Memory B cell (primary cell): ENCODE data around the gene FBXO27.
"Not testable (repeated sequence)": the region's sequence is repeated elsewhere in the genome, so short reads cannot be mapped to it uniquely, and the experiment has no call there.

Experiments
- ATAC-seq: fragments of 150-1000 bp; cut with Tn5 transposase; 2 replicates; pipeline ENCODE4 v1.10.0; 2021; ENCODE audit warnings: low read depth, mild to moderate bottlenecking, moderate library complexity
- DNase-seq, 2 donors: peaks; one replicate each; pipeline ENCODE4 v3.0.0; 2022; ENCODE audit warnings: low spot score in 2 of 2
- H3K27ac Mint-ChIP-seq: one replicate; pipeline ENCODE4 v1.8.0; 2022; ENCODE audit warnings: mild to moderate bottlenecking, moderate library complexity, mixed read lengths
- H3K27me3 Mint-ChIP-seq: one replicate; pipeline ENCODE4 v1.8.0; 2022; ENCODE audit warnings: mixed read lengths
- H3K36me3 Mint-ChIP-seq: one replicate; pipeline ENCODE4 v1.8.0; 2022; ENCODE audit warnings: mild to moderate bottlenecking, mixed read lengths
- H3K4me1 Mint-ChIP-seq: one replicate; pipeline ENCODE4 v1.8.0; 2022; ENCODE audit warnings: mixed read lengths
- H3K4me3 Mint-ChIP-seq: one replicate; pipeline ENCODE4 v1.8.0; 2022; ENCODE audit warnings: mild to moderate bottlenecking, moderate library complexity, mixed read lengths
- H3K9me3 Mint-ChIP-seq: one replicate; pipeline ENCODE4 v1.8.0; 2022; ENCODE audit warnings: mixed read lengths

FBXO27 gene

GRCh38 chr19:38989066-38989605, 43.2 kb downstream of the FBXO27 start:
- ATAC-seq (no peak), DNase-seq (no peak)
- peaks cover 9% of the 10 kb centered on the region for H3K27me3 Mint-ChIP-seq
- peaks cover 5% of the 10 kb centered on the region for H3K9me3 Mint-ChIP-seq
- no peaks in the 10 kb centered on the region for H3K4me1 Mint-ChIP-seq
- H3K27ac Mint-ChIP-seq: no peak overlapping the region
- no peak overlapping the region for H3K4me3 Mint-ChIP-seq
- peaks cover 5% of the 10 kb centered on the region for H3K36me3 Mint-ChIP-seq

GRCh38 chr19:38988627-38989026, 43.7 kb downstream of the FBXO27 start:
- ATAC-seq, H3K9me3 Mint-ChIP-seq, H3K27ac Mint-ChIP-seq, DNase-seq, H3K36me3 Mint-ChIP-seq, H3K4me3 Mint-ChIP-seq, H3K27me3 Mint-ChIP-seq, H3K4me1 Mint-ChIP-seq: not testable (repeated sequence)

DNA sequence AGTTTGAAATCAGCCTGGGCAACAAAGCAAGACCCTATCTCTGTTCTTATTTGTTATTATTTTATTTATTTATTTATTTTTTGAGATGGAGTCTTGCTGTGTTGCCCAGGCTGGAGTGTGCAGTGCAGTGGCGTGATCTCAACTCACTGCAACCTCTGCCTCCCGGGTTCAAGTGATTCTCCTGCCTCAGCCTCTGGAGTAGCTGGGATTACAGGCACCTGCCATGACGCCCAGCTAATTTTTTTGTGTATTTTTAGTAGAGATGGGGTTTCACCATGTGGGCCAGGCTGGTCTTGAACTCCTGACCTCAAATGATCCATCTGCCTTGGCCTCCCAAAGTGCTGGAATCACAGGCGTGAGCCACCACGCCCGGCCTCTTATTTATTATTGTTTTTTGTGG, 44.6 kb downstream of the FBXO27 start:
- not testable (repeated sequence) for H3K27me3 Mint-ChIP-seq, H3K27ac Mint-ChIP-seq, H3K36me3 Mint-ChIP-seq, H3K9me3 Mint-ChIP-seq, H3K4me1 Mint-ChIP-seq, ATAC-seq, H3K4me3 Mint-ChIP-seq, DNase-seq

DNA sequence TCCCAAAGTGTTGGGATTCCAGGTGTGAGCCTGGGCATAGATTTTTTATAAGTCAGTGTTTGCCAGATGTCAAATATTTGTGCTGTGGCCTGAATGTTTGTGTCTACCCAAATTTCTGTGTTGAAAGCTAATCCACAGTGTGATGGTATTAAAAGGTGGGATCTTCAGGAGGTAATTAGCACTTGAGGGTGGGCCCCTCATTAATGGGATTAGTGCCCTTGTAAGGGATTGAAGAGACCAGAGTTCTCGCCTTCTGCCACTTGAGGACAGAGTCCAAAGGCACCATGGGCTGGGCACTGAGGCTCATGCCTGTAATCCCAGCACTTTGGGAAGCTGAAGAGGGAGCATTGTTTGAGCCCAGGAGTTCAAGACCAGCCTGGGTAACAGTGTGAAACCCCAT, 47.1 kb downstream of the FBXO27 start:
- Mint-ChIP-seq H3K27me3 (peaks cover 8% of the 10 kb centered on the region), H3K4me3 (no peak overlapping the region), H3K27ac (no peak overlapping the region), H3K36me3 (peaks cover 9% of the 10 kb centered on the region), H3K4me1 (no peaks in the 10 kb centered on the region), H3K9me3 (peaks cover 3% of the 10 kb centered on the region)
- no peak for ATAC-seq
- no peak for DNase-seq

DNA sequence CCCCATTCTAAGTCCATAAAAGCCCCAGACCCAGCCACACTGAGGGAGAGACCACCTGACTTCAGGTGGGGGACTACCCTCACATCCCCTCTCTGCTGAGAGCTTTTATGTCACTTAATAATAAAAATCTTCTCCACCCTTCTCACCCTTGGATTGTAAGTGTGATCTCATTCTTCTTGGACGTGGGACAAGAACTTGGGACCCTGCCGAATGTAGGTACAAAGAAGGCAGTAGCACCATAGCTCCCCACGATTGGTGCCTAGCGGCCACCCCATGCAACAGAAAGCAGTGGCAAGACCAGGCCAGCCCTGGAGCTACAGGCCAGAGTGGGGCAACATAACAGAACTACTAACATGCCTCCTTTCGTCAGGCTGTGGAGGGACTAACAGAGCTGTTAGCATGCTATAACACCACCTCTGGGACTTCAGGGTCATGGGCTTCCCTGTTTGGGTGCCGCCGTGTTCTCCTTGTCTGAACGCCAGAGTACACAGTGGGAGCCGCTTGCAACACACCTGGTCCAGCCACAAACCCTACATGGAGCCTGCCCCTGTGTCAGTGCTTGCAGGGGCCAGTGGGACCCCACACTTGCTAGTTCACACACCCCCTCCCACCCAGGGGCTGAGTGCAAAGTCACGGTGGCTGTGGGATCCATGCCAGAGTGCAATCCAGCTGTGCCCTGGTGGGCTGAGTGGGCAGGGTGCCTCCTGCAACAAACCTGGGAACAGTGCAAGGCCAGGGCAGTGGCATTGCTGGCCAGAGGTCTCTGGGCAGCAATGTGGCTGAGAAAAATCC, 51.6 kb downstream of the FBXO27 start:
- Mint-ChIP-seq H3K4me1 (peaks cover 8% of the 10 kb centered on the region), H3K36me3 (peaks cover 4% of the 10 kb centered on the region), H3K4me3 (no peak overlapping the region), H3K9me3 (no peaks in the 10 kb centered on the region), H3K27ac (no peak overlapping the region), H3K27me3 (peaks cover 19% of the 10 kb centered on the region)
- DNase-seq: no peak
- ATAC-seq: no peak

DNA sequence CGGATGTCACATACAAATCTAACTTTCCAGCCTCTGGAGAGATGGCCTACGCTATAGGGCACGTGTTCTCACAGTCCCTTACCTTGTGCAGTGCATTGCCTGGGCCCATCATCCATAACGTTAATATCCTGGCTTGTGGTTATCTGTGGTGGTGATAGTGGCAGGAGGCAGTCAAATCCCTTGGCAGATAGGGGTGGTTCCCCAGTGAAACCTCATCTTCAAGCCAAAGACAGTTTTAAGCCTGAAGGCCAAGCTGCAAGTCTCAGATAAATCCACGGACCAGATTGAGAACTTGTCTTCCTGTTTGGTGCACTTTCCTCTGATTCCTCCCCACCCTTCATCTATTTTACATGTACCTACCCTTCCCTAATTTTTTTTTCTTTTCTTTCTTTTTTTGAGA, 52.5 kb downstream of the FBXO27 start:
- no peak for ATAC-seq
- Mint-ChIP-seq H3K27me3 (peaks cover 21% of the 10 kb centered on the region), H3K9me3 (no peaks in the 10 kb centered on the region), H3K27ac (no peak overlapping the region), H3K36me3 (peaks cover 4% of the 10 kb centered on the region), H3K4me3 (no peak overlapping the region), H3K4me1 (peaks cover 8% of the 10 kb centered on the region)
- DNase-seq: no peak

- Mint-ChIP-seq H3K4me3 (no peak overlapping the region), H3K27me3 (peaks cover 27% of the 10 kb centered on the region), H3K27ac (no peak overlapping the region), H3K36me3 (peaks cover 4% of the 10 kb centered on the region), H3K9me3 (no peaks in the 10 kb centered on the region), H3K4me1 (peaks cover 8% of the 10 kb centered on the region)
- ATAC-seq (no peak), DNase-seq (no peak)
Observed at GRCh38 chr19:38978326-38978689, 54.0 kb downstream of the FBXO27 start.

GRCh38 chr19:38977445-38978325, 54.7 kb downstream of the FBXO27 start:
- H3K36me3 Mint-ChIP-seq: peaks cover 4% of the 10 kb centered on the region
- ATAC-seq: no peak
- no peak overlapping the region for H3K4me3 Mint-ChIP-seq
- H3K4me1 Mint-ChIP-seq: peaks cover 8% of the 10 kb centered on the region
- DNase-seq: no peak
- no peaks in the 10 kb centered on the region for H3K9me3 Mint-ChIP-seq
- H3K27ac Mint-ChIP-seq: no peak overlapping the region
- peaks cover 27% of the 10 kb centered on the region for H3K27me3 Mint-ChIP-seq

GRCh38 chr19:38975861-38976271, 56.5 kb downstream of the FBXO27 start:
- Mint-ChIP-seq H3K4me3 (peak overlapping the region; percentile 63), H3K9me3 (no peaks in the 10 kb centered on the region), H3K36me3 (peaks cover 4% of the 10 kb centered on the region), H3K4me1 (peaks cover 8% of the 10 kb centered on the region), H3K27ac (no peak overlapping the region), H3K27me3 (peaks cover 27% of the 10 kb centered on the region)
- no peak for DNase-seq
- no peak for ATAC-seq

DNA sequence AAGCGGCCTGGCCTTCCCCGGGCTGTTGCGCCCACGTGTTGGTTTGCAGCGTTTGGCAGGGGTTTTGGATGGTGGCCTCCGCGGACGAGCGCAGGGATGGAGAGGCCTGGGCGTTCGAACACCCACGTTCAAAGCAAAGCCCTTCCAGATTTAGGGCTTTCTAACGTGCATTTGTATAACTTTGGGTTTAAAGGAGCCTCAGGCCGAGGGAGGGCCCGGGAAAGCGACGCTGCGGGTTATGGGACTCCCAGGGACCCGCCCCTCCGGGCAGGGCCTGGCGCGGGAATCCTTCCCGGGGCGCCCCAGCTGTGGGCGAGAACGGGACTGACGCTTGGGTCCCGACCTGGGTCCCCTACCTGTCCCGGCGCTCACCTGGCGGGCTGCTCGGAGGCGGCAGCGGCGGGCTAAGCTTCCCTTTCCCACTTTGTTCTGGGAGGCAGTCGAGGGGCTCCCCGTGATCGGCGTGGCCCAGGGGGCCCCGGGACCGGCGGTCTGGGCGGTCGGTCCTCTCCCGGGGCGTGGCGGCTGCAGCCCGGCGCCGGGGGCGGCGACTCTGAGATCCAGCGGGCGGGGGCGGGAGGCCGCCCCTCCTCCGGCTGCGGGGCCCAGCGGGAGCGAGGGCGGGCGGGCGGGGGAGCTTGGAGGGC, 57.0 kb downstream of the FBXO27 start, which contains the start of gene FBXO17:
FBXO17 (minus strand) TSS at position 529 of the 647 bp plus-strand sequence. CDS start 25,423 bp downstream, outside the sequence.
- no peak for ATAC-seq
- Mint-ChIP-seq H3K4me3 (peak within 1 kb of the TSS; percentile 63), H3K36me3 (peaks cover under 1% of the 10 kb centered on the region), H3K27ac (no peak within 1 kb of the TSS), H3K27me3 (peaks cover 24% of the 10 kb centered on the region), H3K4me1 (peaks cover 8% of the 10 kb centered on the region), H3K9me3 (no peaks in the 10 kb centered on the region)
- DNase-seq: peak in 1 of 2 donors; percentile 19

DNA sequence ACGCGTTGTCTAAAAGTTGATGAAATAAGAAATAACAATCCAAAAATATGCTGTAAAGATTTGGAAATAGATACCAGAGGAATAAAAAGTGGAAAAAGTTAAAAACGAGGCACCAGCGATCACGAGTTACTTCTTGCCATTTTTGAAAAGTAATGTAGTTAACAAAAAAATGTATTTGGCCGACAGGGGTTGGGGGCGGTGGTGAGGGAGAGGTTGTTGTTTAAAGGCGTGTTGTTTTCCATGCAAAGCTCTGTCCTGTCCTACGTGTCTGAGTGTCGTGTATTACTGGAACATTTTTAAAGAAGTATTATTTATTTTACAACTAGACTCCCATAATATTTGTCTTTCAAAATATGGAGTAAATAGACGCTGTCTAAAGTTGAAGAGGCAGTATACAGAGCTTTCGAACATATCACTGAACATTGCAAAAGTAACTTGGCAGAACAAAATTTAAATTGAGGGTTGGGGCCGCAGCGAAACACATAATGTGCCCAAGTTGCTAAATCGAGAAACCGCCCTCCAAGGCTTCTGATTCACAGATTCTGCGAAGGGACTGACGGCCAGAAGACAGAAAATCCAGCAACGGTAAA, 57.6 kb downstream of the FBXO27 start:
- no peak for ATAC-seq
- Mint-ChIP-seq H3K27me3 (peaks cover 22% of the 10 kb centered on the region), H3K9me3 (no peaks in the 10 kb centered on the region), H3K36me3 (no peaks in the 10 kb centered on the region), H3K4me3 (peak overlapping the region; percentile 62), H3K27ac (no peak overlapping the region), H3K4me1 (peaks cover 8% of the 10 kb centered on the region)
- DNase-seq: no peak
